Pancreas (tissue), 10 donors: ENCODE measurements around the gene CCDC190. TPM values are rescaled to one million over a fixed set of nuclear protein-coding genes. Genes with fewer than 3 reads are reported as not detected.
"Not testable (repeated sequence)": the region's sequence is repeated elsewhere in the genome, so short reads cannot be mapped to it uniquely, and the experiment has no call there.

Experiments used
- ATAC-seq, 4 donors: fragments of 200-7000 bp; cut with Tn5 transposase; one replicate each; pipeline versions ENCODE4 v1.8.0 to v1.9.1; 2020; ENCODE audit warnings: mild to moderate bottlenecking in 4 of 4, moderate library complexity in 4 of 4
- DNase-seq, 6 donors: peaks; one replicate each; pipeline ENCODE4 v3.0.0-alpha.2; 2020
- FAIRE-seq: peaks from 2 replicates; lab custom pipeline; 2012; peaks lifted over from hg19 to GRCh38; lab: Jason Lieb, UNC
- H3K27ac ChIP-seq, 4 donors: fragments of 200-600 bp; sonication (generic); 1 replicate in 3 of 4; 2 replicates in 1 of 4; pipeline versions ENCODE4 v1.5.0 to v1.8.0; 2020
- H3K27me3 ChIP-seq, 4 donors: fragments of 200-600 bp; one replicate each; pipeline ENCODE4 v1.8.0; 2021
- H3K36me3 ChIP-seq, 3 donors: fragments of 200-600 bp; sonication (generic) in 1 of 3; one replicate each; pipeline versions ENCODE4 v1.5.0 to v1.8.0; 2020 to 2021
- H3K4me1 ChIP-seq, 3 donors: fragments of 200-600 bp; one replicate each; pipeline ENCODE4 v1.8.0; 2021
- H3K4me3 ChIP-seq, 4 donors: fragments of 200-600 bp; sonication (generic) in 2 of 4; one replicate each; pipeline versions ENCODE4 v1.5.0 to v1.8.0; 2020 to 2021
- H3K9me3 ChIP-seq, 4 donors: fragments of 200-600 bp; one replicate each; pipeline ENCODE4 v1.8.0; 2021
- CTCF ChIP-seq, 4 donors: fragments of 200-600 bp; sonication (generic) in 3 of 4; IDR thresholded peaks; one replicate each; pipeline versions ENCODE4 v1.5.0 to v1.8.0; 2021; ENCODE audit warnings: antibody characterized with exemption in 4 of 4
- WGBS, 2 donors: extraction: QIAGEN DNeasy Blood & Tissue Kit; methylation state at CpG; one replicate each; pipeline ENCODE4 v1.1.7; 2013; 5-methylcytosine and 5-hydroxymethylcytosine counted together
- intact Hi-C, 3 donors: fragments of 100-400 bp; cut with DNase I; formaldehyde crosslinking; loops; one replicate each; pipeline versions ENCODE4 v1.11.1 to v1.14.2; 2022
- polyA plus RNA-seq, 2 donors: library from polyadenylated mRNA; stranded (reverse); fragments of 200-250 nt; gene quantifications; one replicate each; pipeline ENCODE4 v1.2.3, GENCODE V29; 2013
- total RNA-seq, 6 donors: library from RNA; stranded (reverse); fragmentation: NEBNext Ultra II Directional in 4 of 6; extraction: Animal tissue kit (Norgen Biotek cat#: 25700) in 4 of 6; gene quantifications; one replicate each; pipeline versions ENCODE4 v1.2.1 to v1.2.4, GENCODE V29; 2021 to 2023
- donor health status: healthy with polysubstance abuse.
- donor health status: DM: no; HTN: no; CAD: no; lungs with moderate emphysema.
- donor health status: DM: no; HTN: no; CAD: no.
- donor health status: control.
- donor health status: control.
- donor health status: Bipolar disorder and iron deficiency.
- donor health status: DM: yes; HTN: yes; CAD: no.
- donor health status: DM: no; HTN: no; CAD: no.
- donor health status: DM: no; HTN: no; CAD: no.
- donor health status: DM: yes; HTN: yes; CAD: no.

The CCDC190 gene
- total and polyA plus RNA-seq, 8 donors, result not detected

GRCh38 chr1:162886705-162887104 is 25.7 kb upstream of the CCDC190 start:
- no peak for DNase-seq
- Histone ChIP-seq H3K27me3 (no peaks in the 10 kb centered on the region), H3K4me3 (no peak overlapping the region), H3K9me3 (no peaks in the 10 kb centered on the region), H3K27ac (no peak overlapping the region), H3K4me1 (no peaks in the 10 kb centered on the region), H3K36me3 (no peaks in the 10 kb centered on the region)
- TF ChIP-seq CTCF (IDR thresholded peaks at IDR 0.05), result no peak
- intact Hi-C loops, result no loop called here
- ATAC-seq, result no peak
- WGBS, 2 donors, result 79 to 86% methylated on average over 2 of the region's 2 CpGs
- no peak for FAIRE-seq

GRCh38 chr1:162885265-162885664 is 24.3 kb upstream of the CCDC190 start:
- Histone ChIP-seq H3K27me3 (no peaks in the 10 kb centered on the region), H3K36me3 (no peaks in the 10 kb centered on the region), H3K4me3 (no peak overlapping the region), H3K27ac (no peak overlapping the region), H3K4me1 (no peaks in the 10 kb centered on the region), H3K9me3 (no peaks in the 10 kb centered on the region)
- WGBS, 2 donors, result 9 to 16% methylated on average over 3 of the region's 3 CpGs
- intact Hi-C loops, result no loop called here
- FAIRE-seq, result no peak
- no peak for ATAC-seq
- no peak for DNase-seq
- TF ChIP-seq CTCF (IDR thresholded peaks at IDR 0.05), result no peak

GRCh38 chr1:162884831-162885230 is 23.9 kb upstream of the CCDC190 start:
- 73 to 74% methylated on average over 1 of the region's 1 CpG for WGBS, 2 donors
- Histone ChIP-seq H3K27ac (no peak overlapping the region), H3K27me3 (no peaks in the 10 kb centered on the region), H3K9me3 (no peaks in the 10 kb centered on the region), H3K4me1 (no peaks in the 10 kb centered on the region), H3K36me3 (no peaks in the 10 kb centered on the region), H3K4me3 (no peak overlapping the region)
- intact Hi-C loops, result no loop called here
- no peak for DNase-seq
- ATAC-seq, result no peak
- no peak for FAIRE-seq
- no peak for TF ChIP-seq CTCF (IDR thresholded peaks at IDR 0.05)

- H3K4me3 ChIP-seq, result no peak overlapping the region
- no peaks in the 10 kb centered on the region for H3K36me3 ChIP-seq
- no peaks in the 10 kb centered on the region for H3K9me3 ChIP-seq
- intact Hi-C loops, result no loop called here
- WGBS, 2 donors, result 49 to 54% methylated on average over 5 of the region's 5 CpGs
- TF ChIP-seq CTCF (IDR thresholded peaks at IDR 0.05), result no peak
- H3K4me1 ChIP-seq, result no peaks in the 10 kb centered on the region
- FAIRE-seq, result no peak
- DNase-seq, result no peak
- no peak overlapping the region for H3K27ac ChIP-seq
- H3K27me3 ChIP-seq, result peaks cover 0 to 5% (median 0%) of the 10 kb centered on the region in 4 donors
- ATAC-seq, result peak in 2 of 4 donors; percentile 40 to 41
Observed at GRCh38 chr1:162882248-162882674, 21.3 kb upstream of the CCDC190 start.

GRCh38 chr1:162881590-162881989 is 20.6 kb upstream of the CCDC190 start:
- Histone ChIP-seq H3K36me3 (no peaks in the 10 kb centered on the region), H3K27me3 (peaks cover 0 to 9% (median 0%) of the 10 kb centered on the region in 4 donors), H3K4me1 (no peaks in the 10 kb centered on the region), H3K9me3 (no peaks in the 10 kb centered on the region), H3K27ac (no peak overlapping the region), H3K4me3 (no peak overlapping the region)
- ATAC-seq (no peak), FAIRE-seq (no peak), DNase-seq (no peak)
- intact Hi-C loops, result no loop called here
- TF ChIP-seq CTCF (IDR thresholded peaks at IDR 0.05), result no peak
- 68 to 75% methylated on average over 5 of the region's 5 CpGs for WGBS, 2 donors

- intact Hi-C loops, ATAC-seq, H3K36me3 ChIP-seq, H3K9me3 ChIP-seq, FAIRE-seq, H3K4me1 ChIP-seq, DNase-seq, H3K27ac ChIP-seq, H3K4me3 ChIP-seq: not testable (repeated sequence)
- WGBS, 2 donors, result 83 to 93% methylated on average over 1 of the region's 2 CpGs
- H3K27me3 ChIP-seq, result peaks cover 0 to 12% (median 0%) of the 10 kb centered on the region in 4 donors
Observed at GRCh38 chr1:162880617-162881016, 19.6 kb upstream of the CCDC190 start.
